ENCODE data around the gene BICD1.
"Not testable (repeated sequence)": the region's sequence is repeated elsewhere in the genome, so short reads cannot be mapped to it uniquely, and the experiment has no call there.

The BICD1 gene

GRCh38 chr12:32273712-32274111 is 167.1 kb downstream of the BICD1 start:
- in situ Hi-C loops (cut with MboI; ENCODE audit: low sequenced_read_pairs), result no loop called here

GRCh38 chr12:32274665-32275064 is 168.0 kb downstream of the BICD1 start:
- in situ Hi-C loops (cut with MboI; ENCODE audit: low sequenced_read_pairs), result no loop called here

GRCh38 chr12:32275520-32275919 is 168.9 kb downstream of the BICD1 start:
- in situ Hi-C loops (cut with MboI; ENCODE audit: low sequenced_read_pairs), result not testable (repeated sequence)

- in situ Hi-C loops (cut with MboI; ENCODE audit: low sequenced_read_pairs), result no loop called here
These were observed 171.1 kb downstream of the BICD1 start for GRCh38 chr12:32277774-32278173.

- in situ Hi-C loops (cut with MboI; ENCODE audit: low sequenced_read_pairs), result no loop called here
These were observed 174.5 kb downstream of the BICD1 start for GRCh38 chr12:32281098-32281497.

- in situ Hi-C loops (cut with MboI; ENCODE audit: low sequenced_read_pairs), result no loop called here
These were observed 177.9 kb downstream of the BICD1 start for GRCh38 chr12:32284561-32284960.

- in situ Hi-C loops (cut with MboI; ENCODE audit: low sequenced_read_pairs), result no loop called here
These were observed 178.4 kb downstream of the BICD1 start for GRCh38 chr12:32285021-32285420.

GRCh38 chr12:32285489-32285888 is 178.8 kb downstream of the BICD1 start:
- in situ Hi-C loops (cut with MboI; ENCODE audit: low sequenced_read_pairs), result no loop called here

- in situ Hi-C loops (cut with MboI; ENCODE audit: low sequenced_read_pairs), result no loop called here
These were observed 183.8 kb downstream of the BICD1 start for GRCh38 chr12:32290411-32290810.

- in situ Hi-C loops (cut with MboI; ENCODE audit: low sequenced_read_pairs), result no loop called here
These were observed 185.5 kb downstream of the BICD1 start for GRCh38 chr12:32292151-32292550.

GRCh38 chr12:32293808-32294419 is 187.3 kb downstream of the BICD1 start:
- in situ Hi-C loops (cut with MboI; ENCODE audit: low sequenced_read_pairs), result no loop called here

GRCh38 chr12:32296567-32296966 is 189.9 kb downstream of the BICD1 start:
- in situ Hi-C loops (cut with MboI; ENCODE audit: low sequenced_read_pairs), result no loop called here

- in situ Hi-C loops (cut with MboI; ENCODE audit: low sequenced_read_pairs), result no loop called here
These were observed 192.3 kb downstream of the BICD1 start for GRCh38 chr12:32298917-32299316.

- in situ Hi-C loops (cut with MboI; ENCODE audit: low sequenced_read_pairs), result loop anchor here (25.0 kb wide), 1 partner anchor 639 kb away; the partner anchor contains the start of gene ETFBKMT
These were observed 194.6 kb downstream of the BICD1 start for GRCh38 chr12:32301216-32301615.

GRCh38 chr12:32302218-32303173 is 195.8 kb downstream of the BICD1 start:
- in situ Hi-C loops (cut with MboI; ENCODE audit: low sequenced_read_pairs), result loop anchor here (25.0 kb wide), 1 partner anchor 640 kb away; the partner anchor contains the start of gene ETFBKMT

- in situ Hi-C loops (cut with MboI; ENCODE audit: low sequenced_read_pairs), result loop anchor here (25.0 kb wide), 1 partner anchor 641 kb away; the partner anchor contains the start of gene ETFBKMT
These were observed 196.5 kb downstream of the BICD1 start for GRCh38 chr12:32303174-32303549.

- in situ Hi-C loops (cut with MboI; ENCODE audit: low sequenced_read_pairs), result loop anchor here (25.0 kb wide), 1 partner anchor 643 kb away; the partner anchor contains the start of gene ETFBKMT
These were observed 198.5 kb downstream of the BICD1 start for GRCh38 chr12:32305163-32305562.

GRCh38 chr12:32307326-32307725 is 200.7 kb downstream of the BICD1 start:
- in situ Hi-C loops (cut with MboI; ENCODE audit: low sequenced_read_pairs), result loop anchor here (25.0 kb wide), 1 partner anchor 645 kb away; the partner anchor contains the start of gene ETFBKMT

GRCh38 chr12:32309811-32310736 is 203.4 kb downstream of the BICD1 start:
- in situ Hi-C loops (cut with MboI; ENCODE audit: low sequenced_read_pairs), result loop anchor here (25.0 kb wide), 1 partner anchor 648 kb away; the partner anchor contains the start of gene ETFBKMT

- in situ Hi-C loops (cut with MboI; ENCODE audit: low sequenced_read_pairs), result loop anchor here (25.0 kb wide), 1 partner anchor 650 kb away; the partner anchor contains the start of gene ETFBKMT
These were observed 205.5 kb downstream of the BICD1 start for GRCh38 chr12:32312049-32312670.

Measured in hTERT RPE-1 (cell line).